ENCODE results near the gene NDUFAF8.

DNA sequence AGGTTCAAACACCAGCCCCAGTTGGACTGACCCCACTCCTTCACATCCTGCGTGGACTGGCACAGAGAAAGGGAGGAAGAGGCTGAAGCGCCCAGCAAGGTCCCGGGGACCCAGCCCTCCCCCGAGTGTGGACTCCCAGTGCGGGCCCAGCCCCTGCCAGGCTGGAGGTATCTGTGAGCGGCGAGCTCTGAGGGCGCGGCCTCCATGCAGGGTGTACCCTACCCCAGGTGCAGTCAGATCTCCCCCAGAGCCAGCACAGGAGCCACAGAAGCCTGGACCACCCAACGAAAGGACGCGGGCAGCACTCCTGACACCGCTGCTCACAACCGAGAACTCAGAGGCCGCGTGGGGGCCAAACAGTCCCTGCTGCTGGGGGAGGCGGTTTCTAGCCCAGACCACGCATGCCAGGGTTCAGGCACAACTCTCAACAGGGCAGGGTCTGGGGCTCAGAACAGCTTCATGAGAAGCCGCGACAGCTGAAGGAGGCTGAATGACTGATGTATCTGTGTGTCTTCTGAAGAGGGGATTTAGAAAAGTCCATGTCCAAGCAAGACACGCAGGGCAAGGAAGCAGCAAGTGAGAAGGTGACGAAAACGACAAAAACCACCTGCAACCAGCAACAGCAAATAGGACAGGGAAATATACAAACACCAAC lies 47.5 kb downstream of the NDUFAF8 start:
- no peak for TF ChIP-seq HOXA7 (CRISPR knock-in tag; IDR thresholded peaks at IDR 0.05)
- TF ChIP-seq, protein P1, sequence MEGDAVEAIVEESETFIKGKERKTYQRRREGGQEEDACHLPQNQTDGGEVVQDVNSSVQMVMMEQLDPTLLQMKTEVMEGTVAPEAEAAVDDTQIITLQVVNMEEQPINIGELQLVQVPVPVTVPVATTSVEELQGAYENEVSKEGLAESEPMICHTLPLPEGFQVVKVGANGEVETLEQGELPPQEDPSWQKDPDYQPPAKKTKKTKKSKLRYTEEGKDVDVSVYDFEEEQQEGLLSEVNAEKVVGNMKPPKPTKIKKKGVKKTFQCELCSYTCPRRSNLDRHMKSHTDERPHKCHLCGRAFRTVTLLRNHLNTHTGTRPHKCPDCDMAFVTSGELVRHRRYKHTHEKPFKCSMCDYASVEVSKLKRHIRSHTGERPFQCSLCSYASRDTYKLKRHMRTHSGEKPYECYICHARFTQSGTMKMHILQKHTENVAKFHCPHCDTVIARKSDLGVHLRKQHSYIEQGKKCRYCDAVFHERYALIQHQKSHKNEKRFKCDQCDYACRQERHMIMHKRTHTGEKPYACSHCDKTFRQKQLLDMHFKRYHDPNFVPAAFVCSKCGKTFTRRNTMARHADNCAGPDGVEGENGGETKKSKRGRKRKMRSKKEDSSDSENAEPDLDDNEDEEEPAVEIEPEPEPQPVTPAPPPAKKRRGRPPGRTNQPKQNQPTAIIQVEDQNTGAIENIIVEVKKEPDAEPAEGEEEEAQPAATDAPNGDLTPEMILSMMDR (IDR thresholded peaks at IDR 0.05): no peak
- TF ChIP-seq, protein P2, sequence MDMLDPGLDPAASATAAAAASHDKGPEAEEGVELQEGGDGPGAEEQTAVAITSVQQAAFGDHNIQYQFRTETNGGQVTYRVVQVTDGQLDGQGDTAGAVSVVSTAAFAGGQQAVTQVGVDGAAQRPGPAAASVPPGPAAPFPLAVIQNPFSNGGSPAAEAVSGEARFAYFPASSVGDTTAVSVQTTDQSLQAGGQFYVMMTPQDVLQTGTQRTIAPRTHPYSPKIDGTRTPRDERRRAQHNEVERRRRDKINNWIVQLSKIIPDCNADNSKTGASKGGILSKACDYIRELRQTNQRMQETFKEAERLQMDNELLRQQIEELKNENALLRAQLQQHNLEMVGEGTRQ (IDR thresholded peaks at IDR 0.05): no peak
- TF ChIP-seq NR3C1 (IDR thresholded peaks at IDR 0.05): no peak
- TF ChIP-seq SMC3 (IDR thresholded peaks at IDR 0.05): no peak
- TF ChIP-seq, protein P3, sequence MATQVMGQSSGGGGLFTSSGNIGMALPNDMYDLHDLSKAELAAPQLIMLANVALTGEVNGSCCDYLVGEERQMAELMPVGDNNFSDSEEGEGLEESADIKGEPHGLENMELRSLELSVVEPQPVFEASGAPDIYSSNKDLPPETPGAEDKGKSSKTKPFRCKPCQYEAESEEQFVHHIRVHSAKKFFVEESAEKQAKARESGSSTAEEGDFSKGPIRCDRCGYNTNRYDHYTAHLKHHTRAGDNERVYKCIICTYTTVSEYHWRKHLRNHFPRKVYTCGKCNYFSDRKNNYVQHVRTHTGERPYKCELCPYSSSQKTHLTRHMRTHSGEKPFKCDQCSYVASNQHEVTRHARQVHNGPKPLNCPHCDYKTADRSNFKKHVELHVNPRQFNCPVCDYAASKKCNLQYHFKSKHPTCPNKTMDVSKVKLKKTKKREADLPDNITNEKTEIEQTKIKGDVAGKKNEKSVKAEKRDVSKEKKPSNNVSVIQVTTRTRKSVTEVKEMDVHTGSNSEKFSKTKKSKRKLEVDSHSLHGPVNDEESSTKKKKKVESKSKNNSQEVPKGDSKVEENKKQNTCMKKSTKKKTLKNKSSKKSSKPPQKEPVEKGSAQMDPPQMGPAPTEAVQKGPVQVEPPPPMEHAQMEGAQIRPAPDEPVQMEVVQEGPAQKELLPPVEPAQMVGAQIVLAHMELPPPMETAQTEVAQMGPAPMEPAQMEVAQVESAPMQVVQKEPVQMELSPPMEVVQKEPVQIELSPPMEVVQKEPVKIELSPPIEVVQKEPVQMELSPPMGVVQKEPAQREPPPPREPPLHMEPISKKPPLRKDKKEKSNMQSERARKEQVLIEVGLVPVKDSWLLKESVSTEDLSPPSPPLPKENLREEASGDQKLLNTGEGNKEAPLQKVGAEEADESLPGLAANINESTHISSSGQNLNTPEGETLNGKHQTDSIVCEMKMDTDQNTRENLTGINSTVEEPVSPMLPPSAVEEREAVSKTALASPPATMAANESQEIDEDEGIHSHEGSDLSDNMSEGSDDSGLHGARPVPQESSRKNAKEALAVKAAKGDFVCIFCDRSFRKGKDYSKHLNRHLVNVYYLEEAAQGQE (IDR thresholded peaks at IDR 0.05): no peak
- TF ChIP-seq RARB (CRISPR knock-in tag; IDR thresholded peaks at IDR 0.05): no peak
